Natural killer cell (primary cell): ENCODE data around the gene CCDC88C. TPM values are rescaled to one million over a fixed set of nuclear protein-coding genes. Genes with fewer than 3 reads are reported as not detected.

Source experiments
- ATAC-seq, 3 donors: fragments of 150-1000 bp in 2 of 3; fragments of 200-7000 bp in 1 of 3; cut with Tn5 transposase; 1 replicate in 1 of 3; 2 replicates in 2 of 3; pipeline ENCODE4 v1.10.0; 2021; ENCODE audit warnings: mild to moderate bottlenecking in 2 of 3, moderate library complexity in 2 of 3
- DNase-seq, 2 donors: peaks; one replicate each; pipeline versions ENCODE4 v3.0.0 to v3.0.0-alpha.2; 2013 to 2021; ENCODE audit warnings: mixed read lengths in 1 of 2
- H3K27ac ChIP-seq: one replicate; pipeline ENCODE4 v1.5.1; 2013; ENCODE audit warnings: mild to moderate bottlenecking, low read length
- H3K27me3 ChIP-seq: one replicate; pipeline ENCODE4 v1.6.1; 2013; ENCODE audit warnings: low read length; ENCODE audit not compliant: control insufficient read depth, insufficient read depth
- H3K36me3 ChIP-seq: one replicate; pipeline ENCODE4 v1.6.1; 2013; ENCODE audit warnings: low read length; ENCODE audit not compliant: control insufficient read depth, insufficient read depth
- H3K4me1 ChIP-seq: one replicate; pipeline ENCODE4 v1.6.1; 2013; ENCODE audit warnings: low read length; ENCODE audit not compliant: control insufficient read depth, insufficient read depth
- H3K4me3 ChIP-seq: one replicate; pipeline ENCODE4 v1.5.1; 2013; ENCODE audit warnings: low read length
- H3K9me3 ChIP-seq: one replicate; pipeline ENCODE4 v1.6.1; 2013; ENCODE audit warnings: low read length; ENCODE audit not compliant: control insufficient read depth, insufficient read depth
- H3K27ac Mint-ChIP-seq, 2 donors: one replicate each; pipeline ENCODE4 v1.8.0; 2022; ENCODE audit warnings: mild to moderate bottlenecking in 2 of 2, mixed read lengths in 2 of 2, moderate library complexity in 1 of 2
- H3K27me3 Mint-ChIP-seq, 2 donors: one replicate each; pipeline ENCODE4 v1.8.0; 2022; ENCODE audit warnings: low read depth in 2 of 2, mixed read lengths in 2 of 2
- H3K36me3 Mint-ChIP-seq: one replicate; pipeline ENCODE4 v1.8.0; 2022; ENCODE audit warnings: mixed read lengths
- H3K4me1 Mint-ChIP-seq, 2 donors: one replicate each; pipeline ENCODE4 v1.8.0; 2022; ENCODE audit warnings: mixed read lengths in 2 of 2
- H3K4me3 Mint-ChIP-seq: one replicate; pipeline ENCODE4 v1.8.0; 2022; ENCODE audit warnings: mild to moderate bottlenecking, moderate library complexity, mixed read lengths
- H3K9me3 Mint-ChIP-seq, 2 donors: one replicate each; pipeline ENCODE4 v1.8.0; 2022; ENCODE audit warnings: mixed read lengths in 2 of 2
- WGBS: methylation state at CpG from one replicate; pipeline ENCODE4 v1.1.7; 2013; ENCODE audit warnings: missing lambda C conversion rate; ENCODE audit not compliant: insufficient coverage; 5-methylcytosine and 5-hydroxymethylcytosine counted together
- intact Hi-C: fragments of 100-400 bp; cut with micrococcal nuclease; formaldehyde crosslinking; loops from one replicate; pipeline ENCODE4 v1.14.2; 2022
- total RNA-seq, 4 donors: library from RNA; stranded (reverse); fragments of 120-200 nt in 1 of 4; gene quantifications; one replicate each; pipeline versions ENCODE4 v1.2.3 to v1.2.4, GENCODE V29; 2013 to 2022
- TF ChIP-seq, protein P1 (sequence below): fragments of 200-600 bp; IDR thresholded peaks from one replicate; pipeline ENCODE4 v1.8.0; 2022; ENCODE audit warnings: antibody characterized with exemption

Gene CCDC88C
- total RNA-seq, 3 donors from 2014 or later (not counting 1 experiment from before 2014, with no cell fraction given) = 432 to 516 (median 438) TPM

GRCh38 chr14:91254461-91254860 is 163.2 kb downstream of the CCDC88C start:
- no peaks in the 10 kb centered on the region for H3K36me3 ChIP-seq
- H3K27me3 ChIP-seq = no peaks in the 10 kb centered on the region
- H3K27me3 Mint-ChIP-seq = no peaks in the 10 kb centered on the region
- intact Hi-C loops = no loop called here
- no peak for ATAC-seq
- H3K9me3 Mint-ChIP-seq = no peaks in the 10 kb centered on the region
- peak in 1 of 2 donors; percentile 67 for DNase-seq
- 2% methylated on average over 2 of the region's 3 CpGs for WGBS
- no peak overlapping the region for H3K4me3 ChIP-seq
- H3K4me3 Mint-ChIP-seq = peak overlapping the region; percentile 88
- no peaks in the 10 kb centered on the region for H3K36me3 Mint-ChIP-seq
- peak overlapping the region; percentile 90 for H3K27ac ChIP-seq
- H3K4me1 Mint-ChIP-seq = peaks cover 56 to 82% of the 10 kb centered on the region in 2 donors
- TF ChIP-seq, protein P1, sequence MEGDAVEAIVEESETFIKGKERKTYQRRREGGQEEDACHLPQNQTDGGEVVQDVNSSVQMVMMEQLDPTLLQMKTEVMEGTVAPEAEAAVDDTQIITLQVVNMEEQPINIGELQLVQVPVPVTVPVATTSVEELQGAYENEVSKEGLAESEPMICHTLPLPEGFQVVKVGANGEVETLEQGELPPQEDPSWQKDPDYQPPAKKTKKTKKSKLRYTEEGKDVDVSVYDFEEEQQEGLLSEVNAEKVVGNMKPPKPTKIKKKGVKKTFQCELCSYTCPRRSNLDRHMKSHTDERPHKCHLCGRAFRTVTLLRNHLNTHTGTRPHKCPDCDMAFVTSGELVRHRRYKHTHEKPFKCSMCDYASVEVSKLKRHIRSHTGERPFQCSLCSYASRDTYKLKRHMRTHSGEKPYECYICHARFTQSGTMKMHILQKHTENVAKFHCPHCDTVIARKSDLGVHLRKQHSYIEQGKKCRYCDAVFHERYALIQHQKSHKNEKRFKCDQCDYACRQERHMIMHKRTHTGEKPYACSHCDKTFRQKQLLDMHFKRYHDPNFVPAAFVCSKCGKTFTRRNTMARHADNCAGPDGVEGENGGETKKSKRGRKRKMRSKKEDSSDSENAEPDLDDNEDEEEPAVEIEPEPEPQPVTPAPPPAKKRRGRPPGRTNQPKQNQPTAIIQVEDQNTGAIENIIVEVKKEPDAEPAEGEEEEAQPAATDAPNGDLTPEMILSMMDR = no peak
- peaks cover 56% of the 10 kb centered on the region for H3K4me1 ChIP-seq
- H3K9me3 ChIP-seq = no peaks in the 10 kb centered on the region
- peak overlapping the region; percentile 86 to 92 for H3K27ac Mint-ChIP-seq

GRCh38 chr14:91253795-91254323 is 163.8 kb downstream of the CCDC88C start:
- Histone ChIP-seq H3K4me1 (peaks cover 62% of the 10 kb centered on the region), H3K4me3 (peak overlapping the region; percentile 48), H3K27ac (peak overlapping the region; percentile 90), H3K27me3 (no peaks in the 10 kb centered on the region), H3K36me3 (no peaks in the 10 kb centered on the region), H3K9me3 (no peaks in the 10 kb centered on the region)
- Mint-ChIP-seq H3K9me3 (no peaks in the 10 kb centered on the region), H3K27me3 (no peaks in the 10 kb centered on the region), H3K4me3 (peak overlapping the region; percentile 88), H3K36me3 (no peaks in the 10 kb centered on the region), H3K27ac (peak overlapping the region; percentile 86 to 92), H3K4me1 (peaks cover 58 to 84% of the 10 kb centered on the region in 2 donors)
- WGBS = 12% methylated on average over 20 of the region's 20 CpGs
- peak in 1 of 2 donors; percentile 46 for DNase-seq
- TF ChIP-seq, protein P1 = no peak
- intact Hi-C loops = no loop called here
- ATAC-seq = peak in 2 of 3 donors; percentile 10 to 13

DNA sequence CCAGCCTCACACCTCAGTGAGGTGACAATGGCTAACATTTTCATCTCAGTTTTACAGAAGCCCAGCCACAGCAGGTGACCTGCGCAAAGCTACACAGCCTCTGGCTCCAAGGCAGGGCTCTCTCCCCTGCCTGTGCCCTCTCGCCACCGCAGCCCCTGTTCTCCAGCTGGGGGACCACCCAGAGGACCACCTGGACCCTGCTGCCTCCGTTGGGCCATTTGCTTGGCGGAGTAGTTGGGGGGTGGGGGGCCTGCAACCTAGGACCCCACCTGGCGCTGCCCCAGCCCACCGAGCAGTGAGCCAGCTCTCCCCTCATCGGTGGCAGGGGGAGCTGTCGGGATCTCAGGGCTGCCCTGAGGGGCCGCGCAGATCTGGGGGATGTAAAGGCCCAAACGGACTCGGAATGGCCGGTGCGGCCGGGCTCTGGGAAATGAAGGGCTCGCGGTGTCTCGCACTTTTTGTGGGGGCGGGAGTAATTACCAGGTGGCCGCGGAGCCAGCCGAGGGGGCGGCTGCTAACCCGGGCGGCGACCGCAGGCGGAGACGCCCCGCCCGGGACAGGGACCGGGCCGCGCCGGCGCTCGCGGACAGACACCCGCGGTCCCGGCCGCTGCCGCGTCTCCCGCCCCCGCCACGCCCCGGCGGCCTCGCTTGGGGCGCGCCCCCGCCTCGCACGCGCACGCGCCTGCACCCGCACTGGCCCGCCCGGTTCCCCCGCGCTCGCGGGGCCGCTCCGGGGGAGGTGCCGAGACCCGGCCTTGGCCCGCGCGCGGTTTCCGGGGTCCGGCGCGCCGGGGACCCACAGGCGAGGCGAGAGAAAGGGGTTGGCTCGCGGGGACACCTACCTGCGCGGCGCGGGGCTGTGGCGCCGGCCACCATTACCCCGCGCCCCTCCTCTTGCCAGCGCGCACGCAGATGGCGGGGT is 164.5 kb downstream of the CCDC88C start:
- Histone ChIP-seq H3K9me3 (no peaks in the 10 kb centered on the region), H3K27me3 (no peaks in the 10 kb centered on the region), H3K4me1 (peaks cover 69% of the 10 kb centered on the region), H3K4me3 (peak overlapping the region; percentile 52), H3K36me3 (no peaks in the 10 kb centered on the region), H3K27ac (peak overlapping the region; percentile 90)
- Mint-ChIP-seq H3K36me3 (no peaks in the 10 kb centered on the region), H3K27ac (peak overlapping the region; percentile 92 to 93), H3K4me3 (peak overlapping the region; percentile 88), H3K4me1 (peaks cover 64 to 83% of the 10 kb centered on the region in 2 donors), H3K9me3 (no peaks in the 10 kb centered on the region), H3K27me3 (no peaks in the 10 kb centered on the region)
- intact Hi-C loops = no loop called here
- TF ChIP-seq, protein P1 = peak; percentile 16
- WGBS = 3% methylated on average over 95 of the region's 95 CpGs
- DNase-seq (peak; percentile 60 to 73), ATAC-seq (peak; percentile 44 to 67 (median 62))
